Liver (tissue), 3 donors: ENCODE results near the gene ARHGDIB.

Experiments used
- ATF3 ChIP-seq: IDR thresholded peaks from 2 replicates; pipeline ENCODE4 v1.6.1; 2016; ENCODE audit warnings: antibody characterized with exemption
- CTCF ChIP-seq: fragments of 150-350 bp; IDR thresholded peaks from 2 replicates; pipeline ENCODE4 v1.5.1; 2017; ENCODE audit warnings: improper control_type of control experiment, low read depth, low read length; ENCODE audit not compliant: missing input control
- EGR1 ChIP-seq, 2 donors: IDR thresholded peaks; 2 replicates each; pipeline ENCODE4 v1.6.1; 2016 to 2018; ENCODE audit warnings: antibody characterized with exemption in 2 of 2, low read depth in 2 of 2
- GABPA ChIP-seq, 2 donors: IDR thresholded peaks in 1 of 2; conservative IDR thresholded peaks in 1 of 2; 2 replicates each; pipeline ENCODE4 v1.6.1; 2016; ENCODE audit warnings: antibody characterized with exemption in 2 of 2, mild to moderate bottlenecking in 1 of 2, moderate library complexity in 1 of 2
- RAD21 ChIP-seq, 2 donors: IDR thresholded peaks; 2 replicates each; pipeline ENCODE4 v1.6.1; 2016; ENCODE audit warnings: antibody characterized with exemption in 2 of 2, mild to moderate bottlenecking in 2 of 2
- SP1 ChIP-seq: IDR thresholded peaks from 2 replicates; pipeline ENCODE4 v1.6.1; 2018; ENCODE audit warnings: antibody characterized with exemption, mild to moderate bottlenecking
- TAF1 ChIP-seq: conservative IDR thresholded peaks from 2 replicates; pipeline ENCODE4 v1.6.1; 2016; ENCODE audit warnings: antibody characterized with exemption, mild to moderate bottlenecking
- YY1 ChIP-seq: IDR thresholded peaks from 2 replicates; pipeline ENCODE4 v1.6.1; 2016; ENCODE audit warnings: antibody characterized with exemption, mild to moderate bottlenecking
- ZBTB33 ChIP-seq: IDR thresholded peaks from 2 replicates; pipeline ENCODE4 v1.6.1; 2016; ENCODE audit warnings: antibody characterized with exemption
- TF ChIP-seq, protein P1 (sequence below): IDR thresholded peaks from 2 replicates; pipeline ENCODE4 v1.6.1; 2016; ENCODE audit warnings: antibody characterized with exemption, mild to moderate bottlenecking
- TF ChIP-seq, protein P2 (sequence below): IDR thresholded peaks from 2 replicates; pipeline ENCODE4 v1.6.1; 2016; ENCODE audit warnings: antibody characterized with exemption
- donor health status: healthy.
- donor health status: healthy.

DNA sequence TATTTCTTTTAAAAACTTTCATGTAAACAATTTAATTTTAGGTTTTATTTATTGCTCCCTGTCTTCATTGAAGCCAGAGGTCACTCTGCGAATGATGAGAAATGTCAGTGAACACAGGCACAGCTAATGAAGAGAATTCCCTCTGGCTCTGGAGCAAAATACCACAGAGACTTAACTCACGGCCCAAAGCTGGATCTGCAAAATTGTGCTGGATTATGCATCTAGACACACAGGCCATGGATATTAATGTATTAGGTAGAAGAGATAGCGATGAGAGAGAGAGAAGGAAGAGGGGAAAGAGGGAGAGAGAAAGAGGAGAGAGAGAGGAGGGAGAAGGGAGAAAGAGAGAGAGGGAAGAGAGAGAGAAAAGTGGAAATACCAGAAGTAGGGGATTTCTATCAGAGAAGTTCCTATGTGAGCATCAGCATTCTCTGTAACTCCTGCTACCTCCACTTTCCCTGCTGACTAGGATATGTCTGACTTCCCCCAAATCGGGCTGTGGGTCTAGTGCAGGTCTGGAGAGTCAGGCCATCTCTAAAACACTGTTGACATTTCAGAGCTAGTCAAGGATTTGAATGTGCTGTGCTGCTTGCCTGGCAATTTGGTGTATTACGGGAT is 3.7 kb downstream of the ARHGDIB start:
- no peak for TF ChIP-seq CTCF
- TF ChIP-seq ATF3, result no peak
- TF ChIP-seq, protein P1, sequence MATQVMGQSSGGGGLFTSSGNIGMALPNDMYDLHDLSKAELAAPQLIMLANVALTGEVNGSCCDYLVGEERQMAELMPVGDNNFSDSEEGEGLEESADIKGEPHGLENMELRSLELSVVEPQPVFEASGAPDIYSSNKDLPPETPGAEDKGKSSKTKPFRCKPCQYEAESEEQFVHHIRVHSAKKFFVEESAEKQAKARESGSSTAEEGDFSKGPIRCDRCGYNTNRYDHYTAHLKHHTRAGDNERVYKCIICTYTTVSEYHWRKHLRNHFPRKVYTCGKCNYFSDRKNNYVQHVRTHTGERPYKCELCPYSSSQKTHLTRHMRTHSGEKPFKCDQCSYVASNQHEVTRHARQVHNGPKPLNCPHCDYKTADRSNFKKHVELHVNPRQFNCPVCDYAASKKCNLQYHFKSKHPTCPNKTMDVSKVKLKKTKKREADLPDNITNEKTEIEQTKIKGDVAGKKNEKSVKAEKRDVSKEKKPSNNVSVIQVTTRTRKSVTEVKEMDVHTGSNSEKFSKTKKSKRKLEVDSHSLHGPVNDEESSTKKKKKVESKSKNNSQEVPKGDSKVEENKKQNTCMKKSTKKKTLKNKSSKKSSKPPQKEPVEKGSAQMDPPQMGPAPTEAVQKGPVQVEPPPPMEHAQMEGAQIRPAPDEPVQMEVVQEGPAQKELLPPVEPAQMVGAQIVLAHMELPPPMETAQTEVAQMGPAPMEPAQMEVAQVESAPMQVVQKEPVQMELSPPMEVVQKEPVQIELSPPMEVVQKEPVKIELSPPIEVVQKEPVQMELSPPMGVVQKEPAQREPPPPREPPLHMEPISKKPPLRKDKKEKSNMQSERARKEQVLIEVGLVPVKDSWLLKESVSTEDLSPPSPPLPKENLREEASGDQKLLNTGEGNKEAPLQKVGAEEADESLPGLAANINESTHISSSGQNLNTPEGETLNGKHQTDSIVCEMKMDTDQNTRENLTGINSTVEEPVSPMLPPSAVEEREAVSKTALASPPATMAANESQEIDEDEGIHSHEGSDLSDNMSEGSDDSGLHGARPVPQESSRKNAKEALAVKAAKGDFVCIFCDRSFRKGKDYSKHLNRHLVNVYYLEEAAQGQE, result no peak
- no peak for TF ChIP-seq SP1
- TF ChIP-seq EGR1 (IDR thresholded peaks at IDR 0.05; ENCODE audit: low read depth in 2 of 2), result no peak
- TF ChIP-seq, protein P2, sequence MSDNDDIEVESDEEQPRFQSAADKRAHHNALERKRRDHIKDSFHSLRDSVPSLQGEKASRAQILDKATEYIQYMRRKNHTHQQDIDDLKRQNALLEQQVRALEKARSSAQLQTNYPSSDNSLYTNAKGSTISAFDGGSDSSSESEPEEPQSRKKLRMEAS, result no peak
- no peak for TF ChIP-seq RAD21 (IDR thresholded peaks at IDR 0.05)
- TF ChIP-seq TAF1, result no peak
- no peak for TF ChIP-seq YY1
- no peak for TF ChIP-seq GABPA (IDR thresholded peaks at IDR 0.05 in 1 of 2, conservative IDR thresholded peaks at IDR 0.05 in 1 of 2)
- TF ChIP-seq ZBTB33, result no peak
